HL-60 (cell line): Measurements from ENCODE around the gene C14orf132.

Source experiments
- POLR2AphosphoS5 ChIP-seq: IDR thresholded peaks from 2 replicates; pipeline ENCODE4 v1.6.1; 2012; ENCODE audit warnings: low read depth
- TF ChIP-seq, protein P1 (sequence below): IDR thresholded peaks from one replicate; pipeline ENCODE4 v1.5.1; 2011; ENCODE audit warnings: low read length, control low read depth, inconsistent platforms; ENCODE audit not compliant: insufficient read depth
- TF ChIP-seq, protein P2 (sequence below): IDR thresholded peaks from 2 replicates; pipeline ENCODE4 v1.6.1; 2012; ENCODE audit warnings: low read depth; ENCODE audit not compliant: insufficient replicate concordance

DNA sequence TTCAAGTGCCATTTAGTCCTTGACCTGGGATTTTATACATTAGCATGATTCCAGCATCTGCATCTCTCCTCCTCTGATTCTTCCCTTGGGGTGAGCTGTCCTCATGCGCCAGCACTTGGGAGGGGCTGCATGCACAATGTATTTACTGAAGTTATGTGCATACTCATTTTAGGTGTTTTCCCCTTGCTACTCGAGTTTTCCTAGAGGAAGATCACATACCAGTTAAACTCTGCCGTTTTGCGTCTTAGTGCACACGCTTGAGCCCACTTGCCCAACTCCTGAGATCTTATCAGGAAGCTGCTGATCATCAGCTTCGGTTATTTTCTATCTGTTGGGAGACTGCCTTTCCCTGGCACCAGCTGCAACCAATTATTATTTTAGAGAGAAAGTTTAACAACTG, 78.8 kb downstream of the C14orf132 start:
- TF ChIP-seq, protein P1, sequence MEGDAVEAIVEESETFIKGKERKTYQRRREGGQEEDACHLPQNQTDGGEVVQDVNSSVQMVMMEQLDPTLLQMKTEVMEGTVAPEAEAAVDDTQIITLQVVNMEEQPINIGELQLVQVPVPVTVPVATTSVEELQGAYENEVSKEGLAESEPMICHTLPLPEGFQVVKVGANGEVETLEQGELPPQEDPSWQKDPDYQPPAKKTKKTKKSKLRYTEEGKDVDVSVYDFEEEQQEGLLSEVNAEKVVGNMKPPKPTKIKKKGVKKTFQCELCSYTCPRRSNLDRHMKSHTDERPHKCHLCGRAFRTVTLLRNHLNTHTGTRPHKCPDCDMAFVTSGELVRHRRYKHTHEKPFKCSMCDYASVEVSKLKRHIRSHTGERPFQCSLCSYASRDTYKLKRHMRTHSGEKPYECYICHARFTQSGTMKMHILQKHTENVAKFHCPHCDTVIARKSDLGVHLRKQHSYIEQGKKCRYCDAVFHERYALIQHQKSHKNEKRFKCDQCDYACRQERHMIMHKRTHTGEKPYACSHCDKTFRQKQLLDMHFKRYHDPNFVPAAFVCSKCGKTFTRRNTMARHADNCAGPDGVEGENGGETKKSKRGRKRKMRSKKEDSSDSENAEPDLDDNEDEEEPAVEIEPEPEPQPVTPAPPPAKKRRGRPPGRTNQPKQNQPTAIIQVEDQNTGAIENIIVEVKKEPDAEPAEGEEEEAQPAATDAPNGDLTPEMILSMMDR = no peak
- TF ChIP-seq POLR2AphosphoS5 = no peak
- TF ChIP-seq, protein P2, sequence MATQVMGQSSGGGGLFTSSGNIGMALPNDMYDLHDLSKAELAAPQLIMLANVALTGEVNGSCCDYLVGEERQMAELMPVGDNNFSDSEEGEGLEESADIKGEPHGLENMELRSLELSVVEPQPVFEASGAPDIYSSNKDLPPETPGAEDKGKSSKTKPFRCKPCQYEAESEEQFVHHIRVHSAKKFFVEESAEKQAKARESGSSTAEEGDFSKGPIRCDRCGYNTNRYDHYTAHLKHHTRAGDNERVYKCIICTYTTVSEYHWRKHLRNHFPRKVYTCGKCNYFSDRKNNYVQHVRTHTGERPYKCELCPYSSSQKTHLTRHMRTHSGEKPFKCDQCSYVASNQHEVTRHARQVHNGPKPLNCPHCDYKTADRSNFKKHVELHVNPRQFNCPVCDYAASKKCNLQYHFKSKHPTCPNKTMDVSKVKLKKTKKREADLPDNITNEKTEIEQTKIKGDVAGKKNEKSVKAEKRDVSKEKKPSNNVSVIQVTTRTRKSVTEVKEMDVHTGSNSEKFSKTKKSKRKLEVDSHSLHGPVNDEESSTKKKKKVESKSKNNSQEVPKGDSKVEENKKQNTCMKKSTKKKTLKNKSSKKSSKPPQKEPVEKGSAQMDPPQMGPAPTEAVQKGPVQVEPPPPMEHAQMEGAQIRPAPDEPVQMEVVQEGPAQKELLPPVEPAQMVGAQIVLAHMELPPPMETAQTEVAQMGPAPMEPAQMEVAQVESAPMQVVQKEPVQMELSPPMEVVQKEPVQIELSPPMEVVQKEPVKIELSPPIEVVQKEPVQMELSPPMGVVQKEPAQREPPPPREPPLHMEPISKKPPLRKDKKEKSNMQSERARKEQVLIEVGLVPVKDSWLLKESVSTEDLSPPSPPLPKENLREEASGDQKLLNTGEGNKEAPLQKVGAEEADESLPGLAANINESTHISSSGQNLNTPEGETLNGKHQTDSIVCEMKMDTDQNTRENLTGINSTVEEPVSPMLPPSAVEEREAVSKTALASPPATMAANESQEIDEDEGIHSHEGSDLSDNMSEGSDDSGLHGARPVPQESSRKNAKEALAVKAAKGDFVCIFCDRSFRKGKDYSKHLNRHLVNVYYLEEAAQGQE = no peak
